ENCODE results near the gene CD2.

Gene CD2

GRCh38 chr1:116721451-116722007 is 32.7 kb upstream of the CD2 start:
- H3K4me1 ChIP-seq (ENCODE audit: control extremely low read depth in 1 of 4, control insufficient read depth in 4 of 4, insufficient read depth in 4 of 4, low read length in 3 of 4), result no peaks in the 10 kb centered on the region
- no peak overlapping the region for H3K27ac ChIP-seq (ENCODE audit: insufficient read depth in 1 of 2, low read depth in 1 of 2, low read length in 2 of 2, poor library complexity in 1 of 2, severe bottlenecking in 2 of 2)
- ChIA-PET CTCF (no interaction called here), POLR2A (no interaction called here)
- H3K27me3 ChIP-seq (replicated peaks in 2 of 5; ENCODE audit: control insufficient read depth in 4 of 5, insufficient read depth in 5 of 5, low read length in 4 of 5), result no peaks in the 10 kb centered on the region
- no peak for DNase-seq
- H3K36me3 ChIP-seq (ENCODE audit: control insufficient read depth in 4 of 4, insufficient read depth in 4 of 4, low read length in 3 of 4), result no peaks in the 10 kb centered on the region
- 100% methylated on average over 3 of the region's 4 CpGs for WGBS (ENCODE audit: insufficient coverage)
- peaks cover 0 to 2% (median 0%) of the 10 kb centered on the region in 5 experiments for H3K9me3 ChIP-seq (ENCODE audit: control extremely low read depth in 1 of 5, control insufficient read depth in 4 of 5, insufficient read depth in 2 of 5, low read depth in 1 of 5, low read length in 4 of 5)
- H3K4me3 ChIP-seq (ENCODE audit: control insufficient read depth in 1 of 7, extremely low read depth in 1 of 7, insufficient read depth in 4 of 7, low read depth in 2 of 7, low read length in 6 of 7), result no peak overlapping the region

- DNase-seq, result no peak
- Histone ChIP-seq H3K27me3 (replicated peaks in 2 of 5; ENCODE audit: control insufficient read depth in 4 of 5, insufficient read depth in 5 of 5, low read length in 4 of 5) (no peaks in the 10 kb centered on the region), H3K36me3 (ENCODE audit: control insufficient read depth in 4 of 4, insufficient read depth in 4 of 4, low read length in 3 of 4) (no peaks in the 10 kb centered on the region), H3K9me3 (ENCODE audit: control extremely low read depth in 1 of 5, control insufficient read depth in 4 of 5, insufficient read depth in 2 of 5, low read depth in 1 of 5, low read length in 4 of 5) (peaks cover 0 to 2% (median 0%) of the 10 kb centered on the region in 5 experiments), H3K4me3 (ENCODE audit: control insufficient read depth in 1 of 7, extremely low read depth in 1 of 7, insufficient read depth in 4 of 7, low read depth in 2 of 7, low read length in 6 of 7) (no peak overlapping the region), H3K27ac (ENCODE audit: insufficient read depth in 1 of 2, low read depth in 1 of 2, low read length in 2 of 2, poor library complexity in 1 of 2, severe bottlenecking in 2 of 2) (no peak overlapping the region), H3K4me1 (ENCODE audit: control extremely low read depth in 1 of 4, control insufficient read depth in 4 of 4, insufficient read depth in 4 of 4, low read length in 3 of 4) (peaks cover 0 to 6% (median under 1%) of the 10 kb centered on the region in 4 experiments)
- ChIA-PET POLR2A (no interaction called here), CTCF (interaction anchor here (0.7 to 7.1 kb wide), 9 partner anchors 11 to 338 kb away, joined by 3 to 44 read pairs (median 3); partner anchors contain the start of gene TTF2)
- 100% methylated on average over 2 of the region's 4 CpGs for WGBS (ENCODE audit: insufficient coverage)
These were observed 32.0 kb upstream of the CD2 start for GRCh38 chr1:116722016-116722838.

GRCh38 chr1:116724765-116725375 is 29.4 kb upstream of the CD2 start:
- no peaks in the 10 kb centered on the region for H3K27me3 ChIP-seq (replicated peaks in 2 of 5; ENCODE audit: control insufficient read depth in 4 of 5, insufficient read depth in 5 of 5, low read length in 4 of 5)
- H3K4me1 ChIP-seq (ENCODE audit: control extremely low read depth in 1 of 4, control insufficient read depth in 4 of 4, insufficient read depth in 4 of 4, low read length in 3 of 4), result peaks cover 0 to 6% (median under 1%) of the 10 kb centered on the region in 4 experiments
- no peak overlapping the region for H3K4me3 ChIP-seq (ENCODE audit: control insufficient read depth in 1 of 7, extremely low read depth in 1 of 7, insufficient read depth in 4 of 7, low read depth in 2 of 7, low read length in 6 of 7)
- no peaks in the 10 kb centered on the region for H3K9me3 ChIP-seq (ENCODE audit: control extremely low read depth in 1 of 5, control insufficient read depth in 4 of 5, insufficient read depth in 2 of 5, low read depth in 1 of 5, low read length in 4 of 5)
- POLR2A ChIA-PET, result interaction anchor here (0.6 kb wide), 1 partner anchor 108 kb away, joined by 4 read pairs; no protein-coding TSS in a partner anchor
- DNase-seq, result peak; percentile 69 to 79 (median 71)
- WGBS (ENCODE audit: insufficient coverage), result no CpG with 5 or more reads among the region's 7 CpGs
- H3K27ac ChIP-seq (ENCODE audit: insufficient read depth in 1 of 2, low read depth in 1 of 2, low read length in 2 of 2, poor library complexity in 1 of 2, severe bottlenecking in 2 of 2), result no peak overlapping the region
- H3K36me3 ChIP-seq (ENCODE audit: control insufficient read depth in 4 of 4, insufficient read depth in 4 of 4, low read length in 3 of 4), result no peaks in the 10 kb centered on the region
- CTCF ChIA-PET, result interaction anchor here (0.6 to 7.1 kb wide), 20 partner anchors 8 to 404 kb away, joined by 3 to 44 read pairs (median 4); no protein-coding TSS in a partner anchor

- Histone ChIP-seq H3K4me1 (ENCODE audit: control extremely low read depth in 1 of 4, control insufficient read depth in 4 of 4, insufficient read depth in 4 of 4, low read length in 3 of 4) (peaks cover 0 to 6% (median under 1%) of the 10 kb centered on the region in 4 experiments), H3K4me3 (ENCODE audit: control insufficient read depth in 1 of 7, extremely low read depth in 1 of 7, insufficient read depth in 4 of 7, low read depth in 2 of 7, low read length in 6 of 7) (no peak overlapping the region), H3K27me3 (replicated peaks in 2 of 5; ENCODE audit: control insufficient read depth in 4 of 5, insufficient read depth in 5 of 5, low read length in 4 of 5) (peaks cover 0 to 3% (median 0%) of the 10 kb centered on the region in 5 experiments), H3K36me3 (ENCODE audit: control insufficient read depth in 4 of 4, insufficient read depth in 4 of 4, low read length in 3 of 4) (no peaks in the 10 kb centered on the region), H3K9me3 (ENCODE audit: control extremely low read depth in 1 of 5, control insufficient read depth in 4 of 5, insufficient read depth in 2 of 5, low read depth in 1 of 5, low read length in 4 of 5) (no peaks in the 10 kb centered on the region), H3K27ac (ENCODE audit: insufficient read depth in 1 of 2, low read depth in 1 of 2, low read length in 2 of 2, poor library complexity in 1 of 2, severe bottlenecking in 2 of 2) (no peak overlapping the region)
- 64% methylated on average over 3 of the region's 3 CpGs for WGBS (ENCODE audit: insufficient coverage)
- ChIA-PET CTCF (interaction anchor here (0.9 to 7.1 kb wide), 15 partner anchors 8 to 330 kb away, joined by 3 to 44 read pairs (median 4); no protein-coding TSS in a partner anchor), POLR2A (interaction anchor here (0.6 kb wide), 1 partner anchor 152 kb away, joined by 3 read pairs; no protein-coding TSS in a partner anchor)
- no peak for DNase-seq
These were observed 28.4 kb upstream of the CD2 start for GRCh38 chr1:116725798-116726197.

GRCh38 chr1:116726872-116727820 is 27.1 kb upstream of the CD2 start:
- Histone ChIP-seq H3K4me1 (ENCODE audit: control extremely low read depth in 1 of 4, control insufficient read depth in 4 of 4, insufficient read depth in 4 of 4, low read length in 3 of 4) (peaks cover 0 to 6% (median under 1%) of the 10 kb centered on the region in 4 experiments), H3K36me3 (ENCODE audit: control insufficient read depth in 4 of 4, insufficient read depth in 4 of 4, low read length in 3 of 4) (no peaks in the 10 kb centered on the region), H3K27me3 (replicated peaks in 2 of 5; ENCODE audit: control insufficient read depth in 4 of 5, insufficient read depth in 5 of 5, low read length in 4 of 5) (peaks cover 0 to 9% (median 0%) of the 10 kb centered on the region in 5 experiments), H3K4me3 (ENCODE audit: control insufficient read depth in 1 of 7, extremely low read depth in 1 of 7, insufficient read depth in 4 of 7, low read depth in 2 of 7, low read length in 6 of 7) (no peak overlapping the region), H3K27ac (ENCODE audit: insufficient read depth in 1 of 2, low read depth in 1 of 2, low read length in 2 of 2, poor library complexity in 1 of 2, severe bottlenecking in 2 of 2) (no peak overlapping the region), H3K9me3 (ENCODE audit: control extremely low read depth in 1 of 5, control insufficient read depth in 4 of 5, insufficient read depth in 2 of 5, low read depth in 1 of 5, low read length in 4 of 5) (no peaks in the 10 kb centered on the region)
- CTCF ChIA-PET, result interaction anchor here (0.6 to 7.1 kb wide), 11 partner anchors 11 to 402 kb away, joined by 3 to 44 read pairs (median 3); no protein-coding TSS in a partner anchor
- 83% methylated on average over 2 of the region's 5 CpGs for WGBS (ENCODE audit: insufficient coverage)
- DNase-seq, result peak in 1 of 3 donors; percentile 4
- POLR2A ChIA-PET, result no interaction called here

GRCh38 chr1:116731439-116731838 is 22.8 kb upstream of the CD2 start:
- H3K27me3 ChIP-seq (replicated peaks in 2 of 5; ENCODE audit: control insufficient read depth in 4 of 5, insufficient read depth in 5 of 5, low read length in 4 of 5), result peaks cover 0 to 9% (median 0%) of the 10 kb centered on the region in 5 experiments
- CTCF ChIA-PET, result interaction anchor here (0.6 to 1.9 kb wide), 3 partner anchors 40 to 317 kb away, joined by 3 to 4 read pairs (median 3); no protein-coding TSS in a partner anchor
- DNase-seq, result no peak
- no peak overlapping the region for H3K4me3 ChIP-seq (ENCODE audit: control insufficient read depth in 1 of 7, extremely low read depth in 1 of 7, insufficient read depth in 4 of 7, low read depth in 2 of 7, low read length in 6 of 7)
- H3K36me3 ChIP-seq (ENCODE audit: control insufficient read depth in 4 of 4, insufficient read depth in 4 of 4, low read length in 3 of 4), result no peaks in the 10 kb centered on the region
- H3K4me1 ChIP-seq (ENCODE audit: control extremely low read depth in 1 of 4, control insufficient read depth in 4 of 4, insufficient read depth in 4 of 4, low read length in 3 of 4), result peaks cover 0 to 16% (median under 1%) of the 10 kb centered on the region in 4 experiments
- no peaks in the 10 kb centered on the region for H3K9me3 ChIP-seq (ENCODE audit: control extremely low read depth in 1 of 5, control insufficient read depth in 4 of 5, insufficient read depth in 2 of 5, low read depth in 1 of 5, low read length in 4 of 5)
- POLR2A ChIA-PET, result no interaction called here
- no peak overlapping the region for H3K27ac ChIP-seq (ENCODE audit: insufficient read depth in 1 of 2, low read depth in 1 of 2, low read length in 2 of 2, poor library complexity in 1 of 2, severe bottlenecking in 2 of 2)

Measured in common myeloid progenitor, CD34-positive (primary cell).